ENCODE data around the gene SHC1.

GRCh38 chr1:154964359-154964758 lies 6.2 kb downstream of the SHC1 start:
- TF ChIP-seq CTCF (tag by site-specific recombination; IDR thresholded peaks at IDR 0.05) (no peak), YY1 (tag by site-specific recombination; IDR thresholded peaks at IDR 0.05) (no peak), ZNF239 (tag by site-specific recombination; IDR thresholded peaks at IDR 0.05) (no peak), SETDB1 (IDR thresholded peaks at IDR 0.05; ENCODE audit: insufficient read length, low read length) (no peak), PRDM6 (tag by site-specific recombination; IDR thresholded peaks at IDR 0.05) (no peak), GLI2 (tag by site-specific recombination; IDR thresholded peaks at IDR 0.05; ENCODE audit: borderline replicate concordance, low read depth) (no peak), ZNF580 (tag by site-specific recombination; IDR thresholded peaks at IDR 0.05) (no peak), ZBTB21 (tag by site-specific recombination; IDR thresholded peaks at IDR 0.05) (no peak), ZNF248 (tag by site-specific recombination; IDR thresholded peaks at IDR 0.05) (no peak), ZNF37A (tag by site-specific recombination; IDR thresholded peaks at IDR 0.05) (no peak), ZNF639 (tag by site-specific recombination; IDR thresholded peaks at IDR 0.05) (no peak)

Data from HEK293 (cell line).